ENCODE data around the gene HSDL1.

DNA sequence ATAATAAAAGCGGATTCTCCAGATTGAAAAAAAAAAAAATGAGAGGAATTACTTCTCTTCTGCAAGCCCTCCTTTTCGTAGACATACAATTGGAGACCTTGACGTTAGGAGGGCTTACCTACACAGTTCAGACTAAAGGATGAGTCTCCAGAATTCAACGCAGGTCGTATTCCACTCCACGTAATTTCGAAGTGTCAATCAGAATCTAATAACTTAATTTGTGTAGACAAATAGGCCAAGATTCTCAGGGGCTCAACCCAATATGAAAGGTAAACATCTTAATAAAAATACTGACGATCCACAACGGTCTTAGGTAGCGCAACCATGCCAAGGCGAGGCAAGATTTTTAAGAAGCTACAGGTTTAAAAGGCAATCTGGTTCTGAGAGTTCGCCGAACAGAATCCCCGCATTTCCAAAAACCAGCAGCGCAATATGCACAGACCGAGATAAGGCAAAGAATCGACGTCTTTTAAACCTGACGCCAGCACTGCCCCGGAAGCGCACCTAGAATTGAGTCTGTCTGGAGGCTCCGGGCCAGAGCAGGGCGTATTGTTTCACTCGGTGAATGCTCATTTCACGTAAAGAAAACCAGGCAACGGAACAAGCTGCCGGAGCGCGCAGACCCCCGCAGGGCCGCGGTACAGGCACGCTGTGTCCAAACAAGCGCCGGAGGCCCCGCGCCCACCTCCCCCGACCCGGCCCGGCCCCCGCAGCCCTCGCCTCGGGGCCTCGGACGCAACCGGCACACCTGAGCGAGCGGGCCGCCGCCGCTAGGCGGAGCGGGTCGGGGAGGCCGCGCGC is 28.9 kb downstream of the HSDL1 start:
- TF ChIP-seq POLR2A (IDR thresholded peaks at IDR 0.05; ENCODE audit: low read depth, low read length) = no peak
- TF ChIP-seq TAF1 (IDR thresholded peaks at IDR 0.05; ENCODE audit: borderline replicate concordance, low read depth, low read length) = no peak
- no peak for TF ChIP-seq POLR2AphosphoS5 (IDR thresholded peaks at IDR 0.05; ENCODE audit: low read depth, low read length)
